HG02885 (cell line): ENCODE data around the gene DDA1.
"Not testable (repeated sequence)": the region's sequence is repeated elsewhere in the genome, so short reads cannot be mapped to it uniquely, and the experiment has no call there.

Source experiments
- ATAC-seq: cut with Tn5 transposase; IDR thresholded peaks from one replicate; pipeline ENCODE4 v1.9.1; 2021; ENCODE audit warnings: mild to moderate bottlenecking; ENCODE audit not compliant: unreplicated experiment, poor library complexity

DDA1 gene

GRCh38 chr19:17340302-17340870 is 31.0 kb downstream of the DDA1 start:
- ATAC-seq = no peak

GRCh38 chr19:17340871-17341357 is 31.6 kb downstream of the DDA1 start:
- no peak for ATAC-seq

- no peak for ATAC-seq
These were observed 32.0 kb downstream of the DDA1 start for GRCh38 chr19:17341386-17341785.

- ATAC-seq = no peak
These were observed 32.5 kb downstream of the DDA1 start for GRCh38 chr19:17341845-17342244.

- ATAC-seq = no peak
These were observed 36.8 kb downstream of the DDA1 start for GRCh38 chr19:17346109-17346671.

- no peak for ATAC-seq
These were observed 38.0 kb downstream of the DDA1 start for GRCh38 chr19:17347361-17347760.

GRCh38 chr19:17347877-17348276 is 38.5 kb downstream of the DDA1 start:
- no peak for ATAC-seq

GRCh38 chr19:17348700-17349099 is 39.3 kb downstream of the DDA1 start:
- no peak for ATAC-seq

GRCh38 chr19:17351815-17352435 is 42.6 kb downstream of the DDA1 start:
- ATAC-seq = no peak

GRCh38 chr19:17352608-17353280 is 43.4 kb downstream of the DDA1 start:
- ATAC-seq = no peak

- no peak for ATAC-seq
These were observed 44.0 kb downstream of the DDA1 start for GRCh38 chr19:17353386-17353785.

GRCh38 chr19:17357078-17357666 is 47.8 kb downstream of the DDA1 start:
- no peak for ATAC-seq

GRCh38 chr19:17357724-17358123 is 48.4 kb downstream of the DDA1 start:
- ATAC-seq = no peak

GRCh38 chr19:17358395-17358794 is 49.0 kb downstream of the DDA1 start:
- no peak for ATAC-seq

- ATAC-seq = no peak
These were observed 50.8 kb downstream of the DDA1 start for GRCh38 chr19:17359905-17360800.

GRCh38 chr19:17363852-17364605 is 54.7 kb downstream of the DDA1 start:
- not testable (repeated sequence) for ATAC-seq

GRCh38 chr19:17365361-17365760 is 56.0 kb downstream of the DDA1 start:
- no peak for ATAC-seq

GRCh38 chr19:17370026-17370587 is 60.7 kb downstream of the DDA1 start:
- peak; percentile 93 for ATAC-seq
